HEK293T (cell line): ENCODE measurements around the gene SERAC1.

ENCODE experiments used
- CTCF ChIA-PET: fragments of 350-600 bp; formaldehyde crosslinking; extraction: SDS; loops from one replicate; lab custom pipeline; 2021; ENCODE audit warnings: antibody characterized with exemption, inconsistent platforms; lab: Yijun Ruan, JAX
- POLR2A ChIA-PET: fragments of 350-600 bp; formaldehyde crosslinking; extraction: SDS; loops from one replicate; lab custom pipeline; 2020; ENCODE audit warnings: antibody characterized with exemption, inconsistent platforms; lab: Yijun Ruan, JAX
- DNase-seq: peaks from one replicate; pipeline ENCODE4 v3.0.0; 2012; ENCODE audit warnings: mixed read lengths; ENCODE audit errors: extremely low spot score
- ARNT ChIP-seq: fragments of 450-650 bp; IDR thresholded peaks from 2 replicates; pipeline ENCODE4 v1.6.1; 2017; ENCODE audit warnings: mild to moderate bottlenecking
- BHLHE40 ChIP-seq: fragments of 450-650 bp; IDR thresholded peaks from 2 replicates; pipeline ENCODE4 v1.6.1; 2016; ENCODE audit warnings: mild to moderate bottlenecking, moderate library complexity, borderline replicate concordance
- CTBP1 ChIP-seq: fragments of 450-650 bp; IDR thresholded peaks from 2 replicates; pipeline ENCODE4 v1.6.1; 2016; ENCODE audit warnings: borderline replicate concordance
- ELF4 ChIP-seq: fragments of 450-650 bp; IDR thresholded peaks from 2 replicates; pipeline ENCODE4 v1.6.1; 2017; ENCODE audit warnings: antibody characterized with exemption
- FOXA1 ChIP-seq: fragments of 450-650 bp; IDR thresholded peaks from 2 replicates; pipeline ENCODE4 v1.6.1; 2016; ENCODE audit warnings: mild to moderate bottlenecking
- FOXK2 ChIP-seq: fragments of 450-650 bp; IDR thresholded peaks from 2 replicates; pipeline ENCODE4 v1.6.1; 2016; ENCODE audit warnings: mild to moderate bottlenecking
- FOXM1 ChIP-seq: fragments of 450-650 bp; IDR thresholded peaks from 2 replicates; pipeline ENCODE4 v1.6.1; 2017; ENCODE audit warnings: mild to moderate bottlenecking, borderline replicate concordance
- HDGF ChIP-seq: fragments of 450-650 bp; IDR thresholded peaks from 2 replicates; pipeline ENCODE4 v1.6.1; 2017; ENCODE audit warnings: antibody characterized with exemption, borderline replicate concordance
- L3MBTL2 ChIP-seq: fragments of 450-650 bp; conservative IDR thresholded peaks from 2 replicates; pipeline ENCODE4 v1.6.1; 2016; ENCODE audit warnings: mild to moderate bottlenecking
- LEF1 ChIP-seq: fragments of 450-650 bp; IDR thresholded peaks from 2 replicates; pipeline ENCODE4 v1.6.1; 2017; ENCODE audit warnings: mild to moderate bottlenecking, borderline replicate concordance
- NFRKB ChIP-seq: fragments of 450-650 bp; IDR thresholded peaks from 2 replicates; pipeline ENCODE4 v1.6.1; 2016; ENCODE audit warnings: mild to moderate bottlenecking, moderate library complexity
- PKNOX1 ChIP-seq: fragments of 450-650 bp; IDR thresholded peaks from 2 replicates; pipeline ENCODE4 v1.6.1; 2016
- SP1 ChIP-seq: fragments of 450-650 bp; IDR thresholded peaks from 2 replicates; pipeline ENCODE4 v1.6.1; 2017
- SUZ12 ChIP-seq: fragments of 450-650 bp; IDR thresholded peaks from 2 replicates; pipeline ENCODE4 v1.6.1; 2016; ENCODE audit warnings: mild to moderate bottlenecking
- TARDBP ChIP-seq: fragments of 450-650 bp; IDR thresholded peaks from 2 replicates; pipeline ENCODE4 v1.6.1; 2016
- ZNF384 ChIP-seq: fragments of 450-650 bp; IDR thresholded peaks from 2 replicates; pipeline ENCODE4 v1.6.1; 2016

Gene SERAC1

DNA sequence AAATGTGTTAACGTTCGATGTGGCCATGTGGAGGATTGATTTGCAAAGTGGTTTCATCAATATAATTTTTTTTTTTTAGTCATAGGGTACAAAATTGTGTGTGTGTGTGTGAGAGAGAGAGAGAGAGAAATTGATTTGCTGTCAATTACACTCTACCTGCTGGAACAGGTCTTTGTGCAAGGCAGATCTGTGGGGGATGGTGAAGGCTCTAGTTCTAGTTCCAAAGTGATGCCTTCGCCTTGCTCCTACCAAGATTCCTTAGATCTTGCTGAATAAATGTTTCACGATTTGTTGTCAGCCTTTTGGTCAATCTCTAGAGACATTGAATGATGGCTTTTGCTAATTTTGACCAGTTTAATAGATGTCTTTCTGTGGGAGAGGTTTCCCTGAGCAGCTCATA is 64.8 kb downstream of the SERAC1 start:
- TF ChIP-seq FOXA1 (no peak), L3MBTL2 (no peak), ELF4 (no peak), FOXM1 (no peak), ZNF384 (no peak), HDGF (no peak), NFRKB (no peak), SUZ12 (no peak), CTBP1 (no peak), FOXK2 (no peak), LEF1 (no peak), SP1 (no peak), ARNT (no peak), BHLHE40 (no peak), TARDBP (no peak), PKNOX1 (no peak)
- CTCF ChIA-PET: no interaction called here
- POLR2A ChIA-PET: no interaction called here
- DNase-seq: no peak

DNA sequence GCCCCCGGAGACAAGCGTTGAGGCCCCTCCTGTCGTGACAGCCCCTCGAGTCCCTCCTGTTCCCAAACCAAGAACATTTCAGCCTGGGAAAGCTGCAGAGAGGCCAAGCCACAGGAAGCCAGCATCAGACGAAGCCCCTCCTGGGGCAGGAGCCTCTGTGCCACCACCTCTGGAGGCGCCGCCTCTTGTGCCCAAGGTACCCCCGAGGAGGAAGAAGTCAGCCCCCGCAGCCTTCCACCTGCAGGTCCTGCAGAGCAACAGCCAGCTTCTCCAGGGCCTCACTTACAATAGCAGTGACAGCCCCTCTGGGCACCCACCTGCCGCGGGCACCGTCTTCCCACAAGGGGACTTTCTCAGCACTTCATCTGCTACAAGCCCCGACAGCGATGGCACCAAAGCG is 72.4 kb downstream of the SERAC1 start:
- TF ChIP-seq TARDBP (no peak), ARNT (no peak), LEF1 (no peak), FOXM1 (no peak), NFRKB (no peak), FOXK2 (no peak), HDGF (no peak), CTBP1 (no peak), SP1 (no peak), ELF4 (no peak), SUZ12 (no peak)
- POLR2A ChIA-PET: no interaction called here

GRCh38 chr6:158095031-158095430 is 73.0 kb downstream of the SERAC1 start:
- ChIA-PET CTCF (interaction anchor here (0.6 kb wide), 1 partner anchor 372 kb away, joined by 4 read pairs; no protein-coding TSS in a partner anchor), POLR2A (no interaction called here)
- DNase-seq: no peak
- no peak for TF ChIP-seq BHLHE40
- TF ChIP-seq L3MBTL2: no peak
- TF ChIP-seq ELF4: no peak
- TF ChIP-seq LEF1: no peak
- TF ChIP-seq FOXA1: no peak
- no peak for TF ChIP-seq FOXK2
- no peak for TF ChIP-seq HDGF
- no peak for TF ChIP-seq TARDBP
- no peak for TF ChIP-seq SP1
- TF ChIP-seq NFRKB: no peak
- no peak for TF ChIP-seq ARNT
- TF ChIP-seq SUZ12: no peak

More for the DNA sequence above, 72.4 kb downstream of the SERAC1 start:
- CTCF ChIA-PET: interaction anchor here (0.6 kb wide), 1 partner anchor 372 kb away, joined by 4 read pairs; no protein-coding TSS in a partner anchor
- no peak for DNase-seq

DNA sequence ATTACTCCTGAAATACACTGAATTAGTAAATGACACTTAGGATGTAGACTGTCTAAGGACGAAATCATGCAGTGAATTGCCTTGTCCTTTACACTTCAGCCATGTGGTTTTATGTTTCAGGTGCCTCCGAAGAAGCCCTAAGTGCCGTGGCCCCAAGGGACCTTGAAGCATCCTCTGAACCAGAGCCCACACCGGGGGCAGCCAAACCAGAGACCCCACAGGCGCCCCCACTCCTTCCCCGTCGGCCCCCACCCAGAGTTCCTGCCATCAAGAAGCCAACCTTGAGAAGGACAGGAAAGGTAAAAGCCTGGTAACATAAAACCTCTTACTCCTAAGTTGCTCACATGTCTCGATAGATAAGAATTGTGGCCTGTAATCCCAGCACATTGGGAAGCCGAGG is 75.3 kb downstream of the SERAC1 start:
- TF ChIP-seq L3MBTL2 (no peak), FOXK2 (no peak), PKNOX1 (no peak), BHLHE40 (no peak), SP1 (no peak), ARNT (no peak), FOXM1 (no peak), HDGF (no peak), ZNF384 (no peak), LEF1 (no peak), ELF4 (no peak), SUZ12 (no peak), NFRKB (no peak), FOXA1 (no peak), TARDBP (no peak)
- CTCF ChIA-PET: no interaction called here
- no peak for DNase-seq
- POLR2A ChIA-PET: no interaction called here

- ChIA-PET CTCF (interaction anchor here (0.6 kb wide), 1 partner anchor 126 kb away, joined by 3 read pairs; no protein-coding TSS in a partner anchor), POLR2A (no interaction called here)
- DNase-seq: no peak
- TF ChIP-seq HDGF: no peak
Observed at GRCh38 chr6:158087224-158087867, 80.7 kb downstream of the SERAC1 start.

DNA sequence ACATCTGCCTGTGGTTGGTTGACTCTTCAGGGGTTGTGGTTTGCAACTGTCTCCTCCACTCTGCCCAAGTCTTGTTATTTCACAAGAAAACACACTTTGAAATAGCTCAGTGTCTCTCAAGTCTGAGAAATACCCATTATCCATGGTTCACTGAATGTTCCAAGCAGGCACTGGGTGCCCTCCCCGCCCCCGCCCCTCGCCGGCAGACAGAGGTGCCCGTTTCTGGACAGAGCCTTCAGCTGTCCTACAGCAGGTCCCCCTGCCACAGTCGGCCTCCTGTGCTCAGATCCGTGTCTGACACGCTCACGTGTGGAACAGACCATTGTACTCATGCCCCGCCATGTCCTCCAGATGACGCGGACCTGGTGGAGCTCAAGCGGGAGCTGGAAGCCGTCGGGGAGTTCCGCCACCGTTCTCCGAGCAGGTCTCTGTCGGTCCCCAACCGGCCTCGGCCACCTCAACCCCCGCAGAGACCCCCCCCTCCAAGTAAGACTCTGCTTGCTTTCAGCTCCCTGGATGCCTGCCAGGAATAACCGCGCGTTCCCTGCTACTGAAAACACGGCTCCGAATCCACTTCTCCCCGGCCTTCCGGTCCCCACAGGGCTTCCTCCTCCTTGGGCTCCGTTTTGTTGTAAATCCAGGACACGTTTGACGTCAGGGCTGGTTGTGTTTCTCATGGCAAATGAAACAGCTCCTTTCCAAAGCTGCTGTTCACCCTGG is 81.4 kb downstream of the SERAC1 start:
- TF ChIP-seq HDGF (no peak), ZNF384 (no peak), FOXA1 (no peak), NFRKB (no peak), ELF4 (no peak), FOXK2 (no peak), SUZ12 (no peak), BHLHE40 (no peak), L3MBTL2 (no peak), FOXM1 (no peak), ARNT (no peak), SP1 (no peak), LEF1 (no peak), PKNOX1 (no peak), TARDBP (no peak), CTBP1 (no peak)
- POLR2A ChIA-PET: no interaction called here
- CTCF ChIA-PET: interaction anchor here (0.6 kb wide), 1 partner anchor 127 kb away, joined by 3 read pairs; no protein-coding TSS in a partner anchor
- DNase-seq: no peak
